Fibroblast of skin of left biceps (primary cell): ENCODE results near the gene ANTXRL.
"Not testable (repeated sequence)": the region's sequence is repeated elsewhere in the genome, so short reads cannot be mapped to it uniquely, and the experiment has no call there.

Source experiments
- DNase-seq, 2 experiments: peaks; one replicate each; pipeline ENCODE4 v3.0.0-alpha.2; 2013; ENCODE audit warnings: low read depth in 2 of 2

ANTXRL gene

DNA sequence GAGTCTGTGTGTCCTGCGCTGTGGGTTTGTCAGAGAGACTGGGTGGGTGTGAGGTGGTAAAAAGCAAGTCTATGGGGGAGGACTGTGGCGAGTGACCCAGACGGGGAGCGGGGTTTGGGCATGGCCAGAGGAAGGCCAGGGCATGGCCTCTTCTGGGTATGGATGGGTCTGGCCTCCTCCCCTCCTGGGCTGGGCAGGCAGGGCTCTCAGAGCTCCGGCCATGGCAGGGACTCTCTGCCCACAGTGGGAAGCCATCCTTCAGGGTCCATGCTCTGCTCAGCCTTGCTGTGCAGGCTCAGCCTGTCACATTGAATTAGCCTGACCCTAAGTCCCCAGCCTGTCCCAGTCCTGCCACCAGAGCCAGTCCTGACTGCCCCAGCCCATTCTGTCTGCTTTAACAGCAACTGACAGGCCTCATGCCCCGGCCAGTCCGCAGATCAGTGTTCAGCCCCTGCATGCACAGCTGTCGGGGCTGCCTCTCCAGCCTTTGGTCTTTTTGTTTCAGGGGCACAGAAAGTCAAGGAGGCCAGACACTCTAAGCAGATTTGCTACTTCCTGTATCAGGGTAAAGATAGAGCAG, 7.9 kb downstream of the ANTXRL start:
- DNase-seq: no peak

DNA sequence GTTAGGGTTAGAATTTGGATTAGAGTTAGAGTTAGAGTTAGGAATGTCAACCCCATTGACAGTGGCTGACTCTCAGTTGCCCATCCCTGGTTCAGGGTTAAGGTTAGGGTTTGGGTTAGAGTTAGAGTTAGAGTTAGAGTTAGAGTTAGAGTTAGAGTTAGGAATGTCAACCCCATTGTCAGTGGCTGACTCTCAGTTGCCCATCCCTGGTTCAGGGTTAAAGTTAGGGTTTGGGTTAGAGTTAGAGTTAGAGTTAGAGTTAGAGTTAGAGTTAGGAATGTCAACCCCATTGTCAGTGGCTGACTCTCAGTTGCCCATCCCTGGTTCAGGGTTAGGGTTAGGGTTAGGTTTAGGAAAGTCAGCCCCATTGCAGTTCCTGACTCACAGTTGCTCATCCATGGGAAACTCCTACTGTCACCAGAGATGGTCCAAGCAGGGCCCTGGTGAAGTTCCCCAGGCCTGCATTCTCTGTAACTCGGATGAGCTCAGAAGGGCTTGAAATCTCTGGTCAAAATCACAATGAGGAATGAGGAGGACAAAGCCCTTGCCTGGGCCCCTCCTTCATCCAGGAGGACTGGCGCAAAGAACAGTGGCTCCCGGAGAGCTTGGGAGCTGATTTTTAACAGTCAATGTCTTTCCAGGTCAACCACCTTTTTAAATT, 8.7 kb downstream of the ANTXRL start:
- DNase-seq: not testable (repeated sequence)

GRCh38 chr10:46296086-46296485, 9.3 kb downstream of the ANTXRL start:
- DNase-seq: not testable (repeated sequence)

GRCh38 chr10:46296641-46297141, 9.9 kb downstream of the ANTXRL start:
- no peak for DNase-seq

- no peak for DNase-seq
These were observed 10.8 kb downstream of the ANTXRL start for GRCh38 chr10:46297406-46298204.

DNA sequence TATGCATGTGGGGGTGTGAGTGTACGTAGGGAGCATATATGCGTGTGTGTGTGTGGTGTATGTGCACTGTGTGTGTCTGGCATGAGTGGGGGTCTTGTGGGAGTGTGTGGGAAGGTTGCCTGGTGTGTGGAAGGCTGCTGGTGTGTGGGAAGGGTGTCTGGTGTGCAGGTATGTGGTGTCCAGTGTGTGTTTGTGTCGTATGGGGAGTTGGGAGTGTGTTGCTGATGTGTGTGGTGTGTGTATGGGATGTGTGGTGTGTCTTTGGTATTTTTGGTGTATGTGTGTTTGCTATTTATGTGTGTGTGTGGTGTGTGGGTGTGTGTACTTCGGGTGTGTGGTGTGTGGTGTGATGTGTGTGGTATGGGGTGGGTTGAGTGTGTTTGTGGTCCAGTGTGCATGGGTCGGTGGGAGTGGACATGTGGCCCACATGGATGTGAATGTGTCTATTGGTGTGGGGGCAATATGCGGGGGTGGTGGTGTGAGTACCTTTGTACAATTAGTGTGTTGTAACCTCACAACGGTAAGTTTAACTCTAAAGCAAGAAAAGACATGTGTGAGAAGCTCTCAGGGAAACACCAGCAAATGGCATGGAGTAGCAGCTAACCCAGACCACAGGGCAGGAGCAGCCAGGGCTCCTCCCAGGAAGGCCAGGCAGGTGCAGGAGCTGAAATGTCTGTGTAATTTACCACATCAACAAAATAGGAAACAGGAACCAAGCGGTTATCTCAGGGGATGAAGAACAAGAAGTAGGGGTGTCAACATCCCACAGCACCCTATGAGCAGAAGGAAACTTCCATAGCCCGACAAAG, 11.9 kb downstream of the ANTXRL start:
- no peak for DNase-seq

DNA sequence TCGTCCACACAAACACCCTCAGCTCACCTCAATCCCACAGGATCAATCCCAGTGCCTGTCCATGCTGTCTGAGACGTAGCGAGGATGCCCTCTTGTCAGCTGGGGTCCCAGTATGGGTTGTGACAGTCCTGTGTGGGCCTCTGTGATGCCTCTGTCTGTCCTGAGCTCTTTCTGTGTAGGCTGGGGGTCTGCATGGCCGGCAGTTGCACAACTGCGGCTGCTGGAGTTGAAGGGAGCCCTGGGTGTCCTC, 12.4 kb downstream of the ANTXRL start:
- DNase-seq: no peak

DNA sequence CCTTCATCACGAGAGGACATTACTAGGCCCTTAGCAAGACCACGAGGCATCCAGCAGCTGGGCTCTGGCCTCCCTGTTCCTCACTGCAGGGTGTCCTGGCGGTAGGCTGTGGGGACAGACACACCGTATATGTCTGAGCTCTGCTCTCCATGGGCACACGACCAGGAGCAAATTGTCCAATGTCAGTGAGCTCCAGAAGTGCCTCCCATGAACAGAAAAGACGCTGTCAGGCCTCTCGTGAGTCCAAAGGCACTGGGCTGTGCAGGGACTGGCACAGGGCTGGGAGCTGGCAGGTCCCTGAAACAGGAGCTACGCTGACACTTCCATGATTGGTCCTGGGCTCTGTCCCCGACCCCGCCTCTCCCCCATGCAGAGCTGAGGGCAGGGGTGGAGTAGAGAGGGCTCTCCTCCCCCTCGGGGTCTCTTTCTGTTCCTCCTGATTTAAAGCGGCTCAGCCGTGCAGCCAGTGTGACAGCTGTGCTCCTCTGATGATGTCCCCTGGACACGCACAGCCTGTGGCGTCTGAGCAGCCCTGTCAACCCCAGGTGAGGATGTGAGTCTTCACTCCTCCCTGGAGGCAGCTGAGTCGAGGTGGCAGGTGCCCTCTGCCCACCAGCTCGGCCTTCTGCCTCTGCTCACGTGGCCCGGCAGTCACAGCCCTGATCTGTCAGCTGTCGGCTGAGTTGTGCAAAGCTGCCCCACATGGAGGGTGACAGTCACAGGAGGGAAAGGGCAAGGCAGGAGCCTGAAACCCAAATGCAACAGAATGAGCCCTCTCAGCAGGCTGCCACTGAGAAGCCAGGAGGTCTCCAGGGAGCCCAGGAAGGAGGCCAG, 13.0 kb downstream of the ANTXRL start:
- DNase-seq: no peak

DNA sequence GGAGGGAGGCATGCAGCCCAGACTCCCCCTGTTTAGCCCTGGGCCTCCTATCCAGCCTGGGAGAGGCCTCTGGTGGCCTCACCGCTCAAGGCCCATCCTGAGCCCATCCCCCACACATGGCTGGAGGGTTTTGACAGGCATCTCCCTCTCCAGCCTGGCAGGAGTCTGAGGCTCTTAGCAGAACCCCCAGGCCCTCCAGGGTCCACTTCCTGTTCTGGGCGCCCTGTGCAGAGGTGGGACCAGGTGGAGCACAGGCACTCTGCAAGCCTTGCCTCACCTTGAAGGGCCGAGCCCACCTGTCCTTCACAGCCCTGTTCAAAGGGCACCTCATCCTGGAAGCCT, 13.5 kb downstream of the ANTXRL start:
- DNase-seq: not testable (repeated sequence)

DNA sequence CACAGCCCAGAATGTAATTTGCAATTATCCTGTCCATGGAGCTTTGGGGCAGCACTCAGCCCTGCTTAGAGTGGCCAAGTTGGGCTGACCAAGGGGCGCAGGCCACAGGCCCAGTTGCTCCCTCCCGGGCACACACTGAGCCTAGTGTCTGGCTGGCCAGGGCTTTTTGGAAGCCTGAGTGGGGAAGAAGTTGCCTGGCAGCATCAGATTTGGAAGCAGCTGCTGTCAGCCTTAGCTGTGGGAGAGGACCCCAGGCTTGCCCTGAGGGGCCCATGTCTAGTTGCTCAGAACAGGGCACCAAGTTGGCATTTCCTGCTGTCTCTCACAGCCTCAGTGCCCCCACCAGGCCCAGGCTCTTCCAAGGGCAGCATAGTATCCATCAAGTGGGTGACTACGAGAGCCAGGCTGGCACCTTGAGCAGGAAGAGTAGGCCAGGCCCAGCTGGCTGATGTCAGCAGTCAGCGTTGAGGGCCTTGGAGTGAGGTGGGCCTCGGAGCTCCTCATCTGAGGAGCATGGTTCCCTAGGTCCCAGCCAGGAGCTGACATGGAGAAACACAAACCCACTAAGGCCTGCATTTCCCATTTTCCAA, 14.4 kb downstream of the ANTXRL start:
- DNase-seq: no peak

DNA sequence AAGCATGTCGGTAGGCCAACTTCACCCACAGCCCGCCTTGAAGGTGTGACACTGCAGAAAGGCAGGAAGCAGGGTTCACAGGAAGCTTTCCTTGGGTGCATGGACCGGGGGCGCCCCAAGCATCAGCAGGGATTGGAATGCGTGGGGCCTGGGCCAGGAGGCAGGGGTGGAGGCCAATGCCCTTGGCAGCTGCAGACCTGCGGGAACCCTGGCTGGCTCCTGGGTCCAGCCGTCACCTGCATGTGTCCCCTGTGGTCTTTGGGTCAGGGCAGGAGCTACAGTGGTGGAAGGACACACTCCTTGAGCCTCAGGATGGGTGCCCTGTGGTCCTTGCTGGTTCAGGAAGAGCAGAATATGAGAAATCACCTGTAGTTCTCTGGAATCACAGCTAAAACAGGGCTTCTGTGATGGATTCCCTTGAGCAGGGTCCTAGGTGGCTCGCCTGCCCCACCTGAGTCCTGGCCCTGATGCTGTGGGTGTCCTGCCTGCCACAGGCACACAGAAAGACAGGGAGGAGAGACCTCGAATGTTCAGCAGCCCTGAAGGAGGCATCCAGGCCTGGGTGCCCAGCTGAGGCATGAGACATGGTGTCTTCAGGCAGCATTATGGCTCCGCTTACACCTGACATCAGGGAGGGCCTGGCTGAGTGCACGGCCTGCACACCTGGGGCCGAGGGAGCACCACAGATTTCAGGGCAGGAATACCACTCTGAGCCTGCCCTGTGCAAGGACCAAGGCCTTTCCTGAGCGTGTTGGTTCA, 15.1 kb downstream of the ANTXRL start:
- DNase-seq: no peak

DNA sequence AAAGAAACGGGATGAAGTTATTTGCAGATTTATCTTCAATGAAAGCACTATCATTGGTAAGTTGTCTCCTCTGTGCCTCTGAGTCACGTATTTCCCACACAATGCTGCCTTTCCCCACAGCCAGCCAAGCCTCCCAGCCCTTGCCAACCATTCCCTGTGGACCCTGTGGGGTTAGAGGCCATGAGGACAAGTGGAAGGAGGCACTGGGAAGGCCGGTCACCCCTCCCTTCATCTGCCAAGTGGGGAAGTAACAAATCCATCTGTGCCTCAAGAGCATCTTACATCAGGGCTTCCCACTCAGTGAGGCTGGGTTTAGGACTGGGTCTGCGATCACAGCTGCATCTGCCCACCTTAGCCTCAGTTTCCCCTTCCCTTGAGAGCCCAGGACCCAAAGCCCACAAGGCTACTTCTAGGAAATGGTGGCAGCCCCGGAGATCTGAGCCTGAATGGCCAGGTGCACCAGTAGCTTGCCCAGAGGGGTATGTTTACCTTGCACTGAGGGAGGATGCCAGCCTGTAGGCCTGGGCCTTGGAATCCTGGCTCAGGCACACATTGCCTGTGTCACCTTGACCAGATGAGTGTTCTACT, 16.1 kb downstream of the ANTXRL start:
- not testable (repeated sequence) for DNase-seq

- no peak for DNase-seq
These were observed 17.3 kb downstream of the ANTXRL start for GRCh38 chr10:46304062-46304461.

DNA sequence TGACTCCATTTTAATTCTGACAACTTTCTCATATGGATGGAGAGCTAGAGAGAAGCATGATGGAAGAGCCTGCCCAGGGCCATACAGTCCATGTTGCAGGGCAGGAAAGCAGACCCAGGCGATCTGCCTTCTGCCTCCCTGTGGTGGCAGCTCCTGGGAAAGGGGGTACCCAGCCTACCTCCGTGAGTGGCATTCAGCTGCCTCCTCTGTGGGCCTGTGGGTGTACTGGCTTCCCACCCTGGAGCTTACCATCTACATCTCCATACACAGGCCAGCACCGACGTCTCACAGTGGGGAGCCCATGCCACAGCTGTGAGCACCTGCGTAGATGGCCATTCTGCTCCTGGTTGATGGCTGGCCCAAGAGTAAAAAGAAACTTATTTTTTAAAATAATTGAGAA, 17.9 kb downstream of the ANTXRL start:
- not testable (repeated sequence) for DNase-seq

DNA sequence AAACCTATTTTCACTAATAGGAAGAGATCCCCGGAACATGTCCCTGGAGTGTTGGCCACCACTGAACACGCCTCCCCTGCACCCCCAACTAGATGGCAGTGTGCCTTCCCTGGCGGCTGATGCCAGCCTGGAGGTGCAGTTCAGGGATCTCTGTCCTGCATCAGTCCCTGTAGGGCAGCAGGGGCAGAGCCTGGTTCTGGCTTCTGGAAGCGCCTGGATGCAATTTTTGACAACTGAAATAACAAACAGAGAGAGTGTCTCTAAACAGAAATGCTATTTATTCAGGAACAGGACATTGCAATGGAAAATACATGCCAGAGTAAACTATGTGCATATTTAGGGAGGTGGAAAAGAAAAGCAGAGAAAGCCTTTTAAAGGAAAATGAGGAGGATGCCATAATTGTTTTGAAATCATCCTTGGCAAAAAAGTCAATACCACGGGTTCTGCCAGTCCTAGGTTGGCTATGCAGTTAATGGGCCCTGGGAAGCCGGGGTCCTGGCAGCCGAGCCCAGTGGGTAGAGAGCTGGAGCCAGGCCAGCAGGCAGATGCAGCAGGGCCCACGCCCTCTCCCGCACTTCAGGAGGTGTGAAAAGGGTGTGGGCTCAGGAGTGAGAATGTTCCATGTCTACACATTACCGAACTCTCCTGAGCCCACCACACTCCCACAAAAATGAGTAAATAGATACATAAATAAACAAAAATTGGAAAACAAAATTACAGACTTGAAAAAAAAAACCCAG, 18.5 kb downstream of the ANTXRL start:
- no peak for DNase-seq

DNA sequence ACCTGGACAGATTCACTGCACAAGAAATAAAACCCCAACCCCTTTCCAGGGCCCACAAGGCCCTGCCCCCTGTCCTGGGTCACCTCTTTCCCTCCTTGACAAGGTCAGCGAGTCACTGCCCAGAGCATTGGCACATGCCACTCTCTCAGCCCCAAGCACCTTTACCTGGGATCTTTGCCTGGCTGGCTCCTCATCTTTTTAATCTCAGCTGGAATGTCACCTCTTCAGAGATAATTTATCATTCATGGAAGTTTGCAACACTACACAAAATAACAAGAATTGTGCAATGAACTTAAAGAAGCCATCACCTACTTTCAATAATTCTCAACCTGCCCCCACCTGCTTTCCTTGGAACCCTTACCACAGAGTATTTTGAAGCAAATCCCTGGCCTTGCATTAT, 19.2 kb downstream of the ANTXRL start:
- no peak for DNase-seq

GRCh38 chr10:46306516-46307184, 19.9 kb downstream of the ANTXRL start:
- no peak for DNase-seq

DNA sequence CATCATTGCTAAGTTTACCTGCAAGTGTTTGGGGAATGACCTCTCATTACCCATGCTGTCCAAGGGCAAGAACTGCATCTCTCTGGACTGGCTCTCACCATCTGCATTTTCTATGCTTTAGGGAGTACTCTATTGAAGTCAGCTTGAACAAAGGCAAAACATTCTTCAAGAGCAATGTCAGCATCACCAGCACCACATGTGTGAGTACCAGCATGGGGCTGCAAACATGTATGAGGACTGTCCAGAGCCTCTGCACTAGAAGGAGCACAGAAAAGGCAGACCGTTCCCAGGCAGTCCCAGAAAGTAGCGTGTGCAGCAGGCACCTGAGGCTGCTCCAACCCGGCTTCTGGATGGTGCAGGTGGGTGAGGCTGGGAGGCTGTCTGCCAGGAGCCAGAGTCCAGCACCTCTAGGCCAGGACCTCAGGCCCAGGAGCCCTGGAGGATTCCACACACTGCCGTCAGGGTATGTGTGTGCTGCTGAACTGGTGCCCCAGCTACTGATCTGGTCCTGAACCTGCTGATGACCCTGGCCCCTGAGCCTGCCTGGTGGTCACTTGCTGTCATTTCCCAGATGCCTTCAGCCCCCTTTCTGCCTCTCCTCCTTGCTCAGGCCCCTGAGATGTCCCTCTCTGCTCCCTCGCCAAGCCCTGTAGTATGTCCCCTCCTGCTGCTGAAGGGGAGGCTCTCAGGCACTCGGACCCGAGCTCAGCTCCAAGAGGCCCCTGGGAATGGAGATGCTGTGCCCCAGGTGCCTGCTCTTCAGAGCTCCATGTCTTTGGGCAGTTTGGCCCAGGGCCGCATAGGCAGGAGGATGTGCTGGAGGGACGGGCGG, 20.7 kb downstream of the ANTXRL start:
- DNase-seq: no peak
